Body of pancreas (tissue), 4 donors: ENCODE data around the gene PRR5L.

ENCODE experiments used
- POLR2A ChIP-seq, 3 donors: fragments of 450-650 bp; IDR thresholded peaks; one replicate each; pipeline ENCODE4 v1.6.1; 2016; ENCODE audit warnings: antibody characterized with exemption in 3 of 3, mild to moderate bottlenecking in 2 of 3
- TF ChIP-seq, protein P1 (sequence below), 7 experiments: fragments of 450-650 bp in 4 of 7; fragments of 200-600 bp in 3 of 7; sonication (generic) in 3 of 7; IDR thresholded peaks; one replicate each; pipeline ENCODE4 v1.5.1; 2016 to 2019; ENCODE audit warnings: antibody characterized with exemption in 7 of 7

DNA sequence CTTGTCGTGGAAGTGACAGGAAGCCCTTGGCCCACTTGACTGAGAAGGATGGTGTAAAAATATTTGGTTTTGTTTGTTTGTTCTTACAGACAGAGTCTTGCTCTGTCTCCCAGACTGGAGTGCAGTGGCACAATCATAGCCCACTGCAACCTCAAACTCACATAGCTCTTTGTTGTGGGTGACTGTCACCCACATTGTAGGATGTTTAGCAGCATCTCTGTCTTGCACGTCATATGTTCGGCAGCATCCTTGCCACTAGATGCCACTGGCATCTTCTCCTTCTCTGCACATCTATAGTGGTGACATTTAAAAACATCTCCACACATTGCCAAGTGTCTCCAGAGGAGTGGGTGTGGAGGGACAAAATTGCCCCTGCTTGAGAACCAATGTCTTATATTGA is 56.8 kb downstream of the PRR5L start:
- TF ChIP-seq, protein P1, sequence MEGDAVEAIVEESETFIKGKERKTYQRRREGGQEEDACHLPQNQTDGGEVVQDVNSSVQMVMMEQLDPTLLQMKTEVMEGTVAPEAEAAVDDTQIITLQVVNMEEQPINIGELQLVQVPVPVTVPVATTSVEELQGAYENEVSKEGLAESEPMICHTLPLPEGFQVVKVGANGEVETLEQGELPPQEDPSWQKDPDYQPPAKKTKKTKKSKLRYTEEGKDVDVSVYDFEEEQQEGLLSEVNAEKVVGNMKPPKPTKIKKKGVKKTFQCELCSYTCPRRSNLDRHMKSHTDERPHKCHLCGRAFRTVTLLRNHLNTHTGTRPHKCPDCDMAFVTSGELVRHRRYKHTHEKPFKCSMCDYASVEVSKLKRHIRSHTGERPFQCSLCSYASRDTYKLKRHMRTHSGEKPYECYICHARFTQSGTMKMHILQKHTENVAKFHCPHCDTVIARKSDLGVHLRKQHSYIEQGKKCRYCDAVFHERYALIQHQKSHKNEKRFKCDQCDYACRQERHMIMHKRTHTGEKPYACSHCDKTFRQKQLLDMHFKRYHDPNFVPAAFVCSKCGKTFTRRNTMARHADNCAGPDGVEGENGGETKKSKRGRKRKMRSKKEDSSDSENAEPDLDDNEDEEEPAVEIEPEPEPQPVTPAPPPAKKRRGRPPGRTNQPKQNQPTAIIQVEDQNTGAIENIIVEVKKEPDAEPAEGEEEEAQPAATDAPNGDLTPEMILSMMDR (IDR thresholded peaks at IDR 0.05): no peak
- no peak for TF ChIP-seq POLR2A (IDR thresholded peaks at IDR 0.05)
